ENCODE measurements around the gene CENPP. TPM values are rescaled to one million over a fixed set of nuclear protein-coding genes. Genes with fewer than 3 reads are reported as not detected.

Gene CENPP
- total RNA-seq, 1 experiment from 2014 or later = 10.3 TPM

GRCh38 chr9:92503156-92503555 lies 177.4 kb downstream of the CENPP start:
- H3K36me3 ChIP-seq (replicated peaks; ENCODE audit: control insufficient read depth, insufficient read depth, low read length) = no peaks in the 10 kb centered on the region
- DNase-seq = peak; percentile 26
- no peak overlapping the region for H3K4me3 ChIP-seq (ENCODE audit: insufficient read depth, low read depth, low read length)
- no peaks in the 10 kb centered on the region for H3K27me3 ChIP-seq (ENCODE audit: control insufficient read depth, insufficient read depth, low read length)

DNA sequence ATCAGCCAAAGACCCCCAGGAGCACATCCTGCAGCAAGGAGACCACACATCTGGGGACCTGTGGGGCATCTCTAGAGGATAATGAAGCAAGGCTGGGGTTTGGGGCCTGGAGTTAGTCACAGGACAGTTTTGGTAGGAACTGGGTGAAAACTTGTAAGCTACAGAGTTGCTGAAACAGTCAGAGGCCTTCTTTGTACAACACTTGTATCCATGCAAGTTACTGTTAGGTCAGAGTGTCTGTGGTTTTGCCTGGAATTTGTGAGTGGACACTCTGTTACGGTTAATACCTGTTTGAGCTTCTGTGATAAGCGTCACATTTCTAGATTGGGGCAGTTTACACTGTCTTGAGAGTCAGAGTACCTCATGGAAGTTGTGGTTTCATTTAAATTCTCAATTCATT lies 179.1 kb downstream of the CENPP start:
- no peaks in the 10 kb centered on the region for H3K36me3 ChIP-seq (replicated peaks; ENCODE audit: control insufficient read depth, insufficient read depth, low read length)
- H3K4me3 ChIP-seq (ENCODE audit: insufficient read depth, low read depth, low read length) = no peak overlapping the region
- H3K27me3 ChIP-seq (ENCODE audit: control insufficient read depth, insufficient read depth, low read length) = no peaks in the 10 kb centered on the region
- no peak for DNase-seq

GRCh38 chr9:92506184-92506857 lies 180.6 kb downstream of the CENPP start:
- H3K36me3 ChIP-seq (replicated peaks; ENCODE audit: control insufficient read depth, insufficient read depth, low read length) = no peaks in the 10 kb centered on the region
- DNase-seq = no peak
- H3K27me3 ChIP-seq (ENCODE audit: control insufficient read depth, insufficient read depth, low read length) = no peaks in the 10 kb centered on the region
- no peak overlapping the region for H3K4me3 ChIP-seq (ENCODE audit: insufficient read depth, low read depth, low read length)

DNA sequence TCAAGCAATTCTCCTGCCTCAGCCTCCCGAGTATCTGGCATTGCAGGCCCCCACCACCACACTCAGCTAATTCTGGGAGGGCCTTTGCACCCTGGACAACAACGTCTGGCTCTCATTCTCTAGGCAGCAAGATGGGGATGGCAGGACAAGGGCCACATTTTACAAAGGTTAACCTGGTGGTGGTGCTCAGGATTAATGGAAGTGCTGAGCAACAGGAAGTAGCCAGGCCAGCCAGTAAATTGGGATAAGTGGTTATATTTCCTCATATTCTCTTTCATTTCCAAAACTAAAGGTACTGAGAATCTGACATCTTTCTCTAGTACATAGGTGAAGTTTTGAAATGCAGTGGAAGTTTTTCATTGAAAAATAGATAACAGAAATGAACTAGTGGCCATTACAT lies 181.3 kb downstream of the CENPP start:
- Histone ChIP-seq H3K4me3 (ENCODE audit: insufficient read depth, low read depth, low read length) (no peak overlapping the region), H3K36me3 (replicated peaks; ENCODE audit: control insufficient read depth, insufficient read depth, low read length) (no peaks in the 10 kb centered on the region), H3K27me3 (ENCODE audit: control insufficient read depth, insufficient read depth, low read length) (no peaks in the 10 kb centered on the region)
- no peak for DNase-seq

GRCh38 chr9:92507496-92507895 lies 181.7 kb downstream of the CENPP start:
- no peaks in the 10 kb centered on the region for H3K27me3 ChIP-seq (ENCODE audit: control insufficient read depth, insufficient read depth, low read length)
- H3K36me3 ChIP-seq (replicated peaks; ENCODE audit: control insufficient read depth, insufficient read depth, low read length) = no peaks in the 10 kb centered on the region

GRCh38 chr9:92508018-92508820 lies 182.5 kb downstream of the CENPP start:
- peak; percentile 22 for DNase-seq
- Histone ChIP-seq H3K36me3 (replicated peaks; ENCODE audit: control insufficient read depth, insufficient read depth, low read length) (no peaks in the 10 kb centered on the region), H3K27me3 (ENCODE audit: control insufficient read depth, insufficient read depth, low read length) (no peaks in the 10 kb centered on the region), H3K4me3 (ENCODE audit: insufficient read depth, low read depth, low read length) (no peak overlapping the region)

More at GRCh38 chr9:92507496-92507895, 181.7 kb downstream of the CENPP start:
- DNase-seq = no peak
- no peak overlapping the region for H3K4me3 ChIP-seq (ENCODE audit: insufficient read depth, low read depth, low read length)

DNA sequence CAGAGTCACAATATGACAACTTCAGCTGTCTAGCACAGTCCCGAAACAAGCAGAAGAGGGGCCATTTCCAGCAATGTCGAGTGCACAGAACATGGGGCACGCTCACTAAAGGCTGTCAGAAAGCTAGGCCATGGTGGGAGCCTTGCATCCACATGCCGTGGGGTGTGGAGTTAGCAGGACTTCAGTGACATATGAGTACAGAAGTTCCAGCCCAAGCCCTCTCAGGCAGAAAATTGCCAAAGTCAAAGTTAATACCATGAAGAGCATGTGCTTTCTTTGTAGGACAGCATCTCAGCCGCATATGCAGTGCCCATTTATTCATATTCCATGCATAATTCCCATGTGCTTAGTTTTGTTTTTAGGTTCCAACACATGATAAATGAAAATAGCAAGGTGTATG lies 183.3 kb downstream of the CENPP start:
- no peak for DNase-seq
- Histone ChIP-seq H3K36me3 (replicated peaks; ENCODE audit: control insufficient read depth, insufficient read depth, low read length) (no peaks in the 10 kb centered on the region), H3K4me3 (ENCODE audit: insufficient read depth, low read depth, low read length) (no peak overlapping the region), H3K27me3 (ENCODE audit: control insufficient read depth, insufficient read depth, low read length) (no peaks in the 10 kb centered on the region)

DNA sequence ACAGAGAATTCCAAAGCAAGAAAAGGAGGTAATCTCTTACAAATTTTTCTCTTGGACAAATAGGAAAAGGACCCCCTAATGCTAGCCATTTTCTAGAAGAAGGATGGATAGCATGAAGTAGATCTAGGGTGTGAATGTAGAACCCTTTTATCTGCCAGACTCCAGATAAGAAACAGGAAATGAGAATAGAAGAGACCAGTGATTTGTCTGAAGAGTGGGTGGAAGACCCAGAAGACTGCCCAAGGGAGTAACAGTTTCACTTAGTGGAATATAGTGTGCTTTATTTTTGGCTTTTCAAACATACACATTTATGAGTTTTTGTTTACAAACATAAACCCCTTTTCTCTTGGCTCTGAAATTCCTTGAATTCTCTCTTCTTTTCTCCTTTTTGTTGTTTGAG lies 185.0 kb downstream of the CENPP start:
- Histone ChIP-seq H3K27me3 (ENCODE audit: control insufficient read depth, insufficient read depth, low read length) (no peaks in the 10 kb centered on the region), H3K4me3 (ENCODE audit: insufficient read depth, low read depth, low read length) (no peak overlapping the region)
- no peak for DNase-seq

GRCh38 chr9:92512622-92513021 lies 186.9 kb downstream of the CENPP start:
- no peaks in the 10 kb centered on the region for H3K36me3 ChIP-seq (replicated peaks; ENCODE audit: control insufficient read depth, insufficient read depth, low read length)
- DNase-seq = no peak
- no peak overlapping the region for H3K4me3 ChIP-seq (ENCODE audit: insufficient read depth, low read depth, low read length)
- H3K27me3 ChIP-seq (ENCODE audit: control insufficient read depth, insufficient read depth, low read length) = no peaks in the 10 kb centered on the region

More for the DNA sequence above, 185.0 kb downstream of the CENPP start:
- H3K36me3 ChIP-seq (replicated peaks; ENCODE audit: control insufficient read depth, insufficient read depth, low read length) = no peaks in the 10 kb centered on the region

GRCh38 chr9:92513349-92513748 lies 187.6 kb downstream of the CENPP start:
- DNase-seq = no peak
- H3K27me3 ChIP-seq (ENCODE audit: control insufficient read depth, insufficient read depth, low read length) = no peaks in the 10 kb centered on the region
- no peaks in the 10 kb centered on the region for H3K36me3 ChIP-seq (replicated peaks; ENCODE audit: control insufficient read depth, insufficient read depth, low read length)
- no peak overlapping the region for H3K4me3 ChIP-seq (ENCODE audit: insufficient read depth, low read depth, low read length)

DNA sequence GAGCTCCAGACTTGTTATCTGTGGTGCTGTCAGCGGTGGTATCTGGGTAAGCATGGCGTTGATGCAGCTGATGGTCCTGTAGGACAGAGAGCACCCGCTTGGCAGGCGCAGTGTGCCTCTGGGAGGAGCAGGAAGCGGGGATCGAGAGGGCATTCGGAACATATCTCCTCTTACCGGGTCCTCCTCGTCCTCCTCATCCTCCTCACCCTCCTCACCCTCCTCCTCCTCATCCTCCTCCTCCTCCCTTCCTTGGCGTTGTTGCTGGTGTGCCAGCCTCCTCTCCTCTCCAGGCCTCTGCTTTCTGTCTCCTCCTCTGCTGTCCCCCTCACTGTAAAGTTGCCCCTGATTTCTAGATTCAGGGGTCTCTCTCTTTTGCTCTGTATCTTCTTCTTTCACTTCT lies 188.9 kb downstream of the CENPP start:
- Histone ChIP-seq H3K4me3 (ENCODE audit: insufficient read depth, low read depth, low read length) (no peak overlapping the region), H3K27me3 (ENCODE audit: control insufficient read depth, insufficient read depth, low read length) (no peaks in the 10 kb centered on the region), H3K36me3 (replicated peaks; ENCODE audit: control insufficient read depth, insufficient read depth, low read length) (no peaks in the 10 kb centered on the region)
- no peak for DNase-seq

DNA sequence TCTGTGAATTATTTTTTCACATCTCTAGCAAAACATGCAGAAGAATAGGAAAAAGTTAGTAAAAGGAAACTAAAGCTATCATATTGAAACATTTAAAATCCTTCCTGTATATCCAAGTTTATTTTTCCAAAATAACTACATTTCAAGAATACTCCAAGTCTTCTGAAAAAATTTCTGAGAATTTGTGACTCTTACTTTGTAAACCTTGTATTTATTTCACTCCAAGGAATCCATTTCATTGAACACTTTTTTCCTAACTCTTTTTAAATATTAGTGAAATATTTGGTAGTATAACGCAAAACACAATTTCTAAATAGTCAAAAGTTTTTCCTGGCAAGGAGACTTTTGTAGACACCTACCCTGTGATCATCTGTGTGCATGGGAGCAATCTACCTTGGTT lies 190.8 kb downstream of the CENPP start:
- H3K4me3 ChIP-seq (ENCODE audit: insufficient read depth, low read depth, low read length) = no peak overlapping the region
- no peak for DNase-seq
- H3K27me3 ChIP-seq (ENCODE audit: control insufficient read depth, insufficient read depth, low read length) = no peaks in the 10 kb centered on the region
- no peaks in the 10 kb centered on the region for H3K36me3 ChIP-seq (replicated peaks; ENCODE audit: control insufficient read depth, insufficient read depth, low read length)

GRCh38 chr9:92517046-92517445 lies 191.3 kb downstream of the CENPP start:
- Histone ChIP-seq H3K4me3 (ENCODE audit: insufficient read depth, low read depth, low read length) (no peak overlapping the region), H3K36me3 (replicated peaks; ENCODE audit: control insufficient read depth, insufficient read depth, low read length) (no peaks in the 10 kb centered on the region), H3K27me3 (ENCODE audit: control insufficient read depth, insufficient read depth, low read length) (no peaks in the 10 kb centered on the region)
- DNase-seq = peak; percentile 30

GRCh38 chr9:92518199-92518598 lies 192.4 kb downstream of the CENPP start:
- Histone ChIP-seq H3K4me3 (ENCODE audit: insufficient read depth, low read depth, low read length) (no peak overlapping the region), H3K36me3 (replicated peaks; ENCODE audit: control insufficient read depth, insufficient read depth, low read length) (no peaks in the 10 kb centered on the region), H3K27me3 (ENCODE audit: control insufficient read depth, insufficient read depth, low read length) (no peaks in the 10 kb centered on the region)
- no peak for DNase-seq

DNA sequence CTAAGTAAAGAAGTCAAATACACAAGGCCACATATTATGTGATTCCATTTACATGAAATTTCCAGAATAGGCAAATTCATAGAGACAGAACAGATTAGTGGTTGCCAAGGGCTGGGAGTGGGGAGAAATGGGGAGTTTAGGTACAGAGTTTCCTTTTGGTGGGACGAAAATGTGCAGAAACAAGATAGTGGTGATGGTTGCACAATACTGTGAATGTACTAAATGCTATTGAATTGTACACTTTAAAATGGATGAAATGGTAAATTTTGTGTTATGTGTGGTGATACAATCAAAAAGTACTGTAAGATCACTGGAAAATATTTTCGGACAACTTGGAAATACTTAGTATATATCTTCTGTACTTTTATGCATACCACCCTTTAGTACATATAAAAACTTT lies 195.1 kb downstream of the CENPP start:
- no peaks in the 10 kb centered on the region for H3K27me3 ChIP-seq (ENCODE audit: control insufficient read depth, insufficient read depth, low read length)
- H3K4me3 ChIP-seq (ENCODE audit: insufficient read depth, low read depth, low read length) = no peak overlapping the region
- H3K36me3 ChIP-seq (replicated peaks; ENCODE audit: control insufficient read depth, insufficient read depth, low read length) = no peaks in the 10 kb centered on the region
- DNase-seq = no peak
